22Rv1 (cell line): Measurements from ENCODE around the gene ETV7.
"Not testable (repeated sequence)": the region's sequence is repeated elsewhere in the genome, so short reads cannot be mapped to it uniquely, and the experiment has no call there.

Experiments
- ZFX ChIP-seq: fragments of 450-650 bp; IDR thresholded peaks from 2 replicates; pipeline ENCODE4 v1.6.1; 2017; ENCODE audit warnings: antibody characterized with exemption, borderline replicate concordance
- TF ChIP-seq, protein P1 (sequence below): fragments of 450-650 bp; IDR thresholded peaks from 2 replicates; pipeline ENCODE4 v1.5.1; 2017; ENCODE audit warnings: mild to moderate bottlenecking

DNA sequence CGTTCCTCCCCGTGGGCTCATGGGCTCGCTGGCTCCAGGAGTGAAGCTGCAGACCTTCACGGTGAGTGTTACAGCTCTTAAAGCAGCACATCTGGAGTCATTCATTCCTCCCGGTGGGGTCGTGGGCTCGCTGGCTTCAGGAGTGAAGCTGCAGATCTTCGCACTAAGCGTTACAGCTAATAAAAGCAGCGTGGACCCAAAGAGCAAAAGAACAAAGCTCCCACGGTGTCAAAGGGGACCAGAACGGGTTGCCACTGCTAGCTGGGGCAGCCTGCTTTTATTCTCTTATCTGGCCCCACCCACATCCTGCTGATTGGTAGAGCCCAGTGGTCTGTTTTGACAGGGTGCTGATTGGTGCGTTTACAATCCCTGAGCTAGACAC is 24.1 kb downstream of the ETV7 start:
- TF ChIP-seq, protein P1, sequence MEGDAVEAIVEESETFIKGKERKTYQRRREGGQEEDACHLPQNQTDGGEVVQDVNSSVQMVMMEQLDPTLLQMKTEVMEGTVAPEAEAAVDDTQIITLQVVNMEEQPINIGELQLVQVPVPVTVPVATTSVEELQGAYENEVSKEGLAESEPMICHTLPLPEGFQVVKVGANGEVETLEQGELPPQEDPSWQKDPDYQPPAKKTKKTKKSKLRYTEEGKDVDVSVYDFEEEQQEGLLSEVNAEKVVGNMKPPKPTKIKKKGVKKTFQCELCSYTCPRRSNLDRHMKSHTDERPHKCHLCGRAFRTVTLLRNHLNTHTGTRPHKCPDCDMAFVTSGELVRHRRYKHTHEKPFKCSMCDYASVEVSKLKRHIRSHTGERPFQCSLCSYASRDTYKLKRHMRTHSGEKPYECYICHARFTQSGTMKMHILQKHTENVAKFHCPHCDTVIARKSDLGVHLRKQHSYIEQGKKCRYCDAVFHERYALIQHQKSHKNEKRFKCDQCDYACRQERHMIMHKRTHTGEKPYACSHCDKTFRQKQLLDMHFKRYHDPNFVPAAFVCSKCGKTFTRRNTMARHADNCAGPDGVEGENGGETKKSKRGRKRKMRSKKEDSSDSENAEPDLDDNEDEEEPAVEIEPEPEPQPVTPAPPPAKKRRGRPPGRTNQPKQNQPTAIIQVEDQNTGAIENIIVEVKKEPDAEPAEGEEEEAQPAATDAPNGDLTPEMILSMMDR: not testable (repeated sequence)
- not testable (repeated sequence) for TF ChIP-seq ZFX
